ENCODE results near the gene TEX51. TPM values are rescaled to one million over a fixed set of nuclear protein-coding genes. Genes with fewer than 3 reads are reported as not detected.

The TEX51 gene
- polyA plus RNA-seq, 1 experiment = not detected

GRCh38 chr2:126910637-126911036, 11.9 kb downstream of the TEX51 start:
- H3K36me3 ChIP-seq (ENCODE audit: control insufficient read depth, insufficient read depth, low read length) = no peaks in the 10 kb centered on the region
- ChIA-PET POLR2A (no interaction called here), CTCF (no interaction called here)
- H3K27me3 ChIP-seq (ENCODE audit: control insufficient read depth, insufficient read depth, low read length) = no peaks in the 10 kb centered on the region
- no peak for TF ChIP-seq CTCF (IDR thresholded peaks at IDR 0.05; ENCODE audit: insufficient read depth, low read depth, low read length)
- H3K4me3 ChIP-seq (ENCODE audit: low read depth, low read length) = no peak overlapping the region
- no peak for DNase-seq (ENCODE audit: low read depth)

GRCh38 chr2:126911111-126911796, 12.6 kb downstream of the TEX51 start:
- TF ChIP-seq CTCF (IDR thresholded peaks at IDR 0.05; ENCODE audit: insufficient read depth, low read depth, low read length) = no peak
- Histone ChIP-seq H3K36me3 (ENCODE audit: control insufficient read depth, insufficient read depth, low read length) (no peaks in the 10 kb centered on the region), H3K27me3 (ENCODE audit: control insufficient read depth, insufficient read depth, low read length) (no peaks in the 10 kb centered on the region), H3K4me3 (ENCODE audit: low read depth, low read length) (no peak overlapping the region)
- DNase-seq (ENCODE audit: low read depth) = no peak
- ChIA-PET POLR2A (no interaction called here), CTCF (no interaction called here)

- H3K4me3 ChIP-seq (ENCODE audit: low read depth, low read length) = no peak overlapping the region
- no peaks in the 10 kb centered on the region for H3K27me3 ChIP-seq (ENCODE audit: control insufficient read depth, insufficient read depth, low read length)
- POLR2A ChIA-PET = no interaction called here
- H3K36me3 ChIP-seq (ENCODE audit: control insufficient read depth, insufficient read depth, low read length) = no peaks in the 10 kb centered on the region
- CTCF ChIA-PET = no interaction called here
- DNase-seq (ENCODE audit: low read depth) = no peak
- no peak for TF ChIP-seq CTCF (IDR thresholded peaks at IDR 0.05; ENCODE audit: insufficient read depth, low read depth, low read length)
Observed at GRCh38 chr2:126912201-126912600, 13.5 kb downstream of the TEX51 start.

- DNase-seq (ENCODE audit: low read depth) = no peak
- Histone ChIP-seq H3K27me3 (ENCODE audit: control insufficient read depth, insufficient read depth, low read length) (no peaks in the 10 kb centered on the region), H3K36me3 (ENCODE audit: control insufficient read depth, insufficient read depth, low read length) (no peaks in the 10 kb centered on the region), H3K4me3 (ENCODE audit: low read depth, low read length) (no peak overlapping the region)
- POLR2A ChIA-PET = no interaction called here
- CTCF ChIA-PET = no interaction called here
- TF ChIP-seq CTCF (IDR thresholded peaks at IDR 0.05; ENCODE audit: insufficient read depth, low read depth, low read length) = no peak
Observed at GRCh38 chr2:126913329-126913728, 14.6 kb downstream of the TEX51 start.

- Histone ChIP-seq H3K27me3 (ENCODE audit: control insufficient read depth, insufficient read depth, low read length) (no peaks in the 10 kb centered on the region), H3K4me3 (ENCODE audit: low read depth, low read length) (no peak overlapping the region), H3K36me3 (ENCODE audit: control insufficient read depth, insufficient read depth, low read length) (no peaks in the 10 kb centered on the region)
- ChIA-PET CTCF (interaction anchor here (1.1 kb wide), 1 partner anchor 8 kb away, joined by 3 read pairs; no protein-coding TSS in a partner anchor), POLR2A (no interaction called here)
- no peak for DNase-seq (ENCODE audit: low read depth)
- TF ChIP-seq CTCF (IDR thresholded peaks at IDR 0.05; ENCODE audit: insufficient read depth, low read depth, low read length) = no peak
Observed at GRCh38 chr2:126913881-126914615, 15.4 kb downstream of the TEX51 start.

Data from BJ (cell line).